ENCODE results near the gene PTGDR2. TPM values are rescaled to one million over a fixed set of nuclear protein-coding genes. Genes with fewer than 3 reads are reported as not detected.

Gene PTGDR2
- total and polyA plus RNA-seq, 9 donors = 0.07 to 0.46 (median 0.15) TPM; not detected in 2

GRCh38 chr11:60813324-60813723, 42.4 kb downstream of the PTGDR2 start:
- intact Hi-C loops (cut with DNase I) = no loop called here
- H3K9me3 ChIP-seq = no peaks in the 10 kb centered on the region
- no peak for TF ChIP-seq EP300 (IDR thresholded peaks at IDR 0.05)
- no peak for TF ChIP-seq CTCF (IDR thresholded peaks at IDR 0.05)
- TF ChIP-seq POLR2A (IDR thresholded peaks at IDR 0.05) = no peak
- no peak overlapping the region for H3K27ac ChIP-seq
- no peak for DNase-seq
- H3K36me3 ChIP-seq = no peaks in the 10 kb centered on the region
- 95 to 100% (median 97%) methylated on average over 1 of the region's 1 CpG for WGBS, 3 donors
- H3K27me3 ChIP-seq = no peaks in the 10 kb centered on the region
- no peak overlapping the region for H3K4me3 ChIP-seq
- H3K4me1 ChIP-seq (ENCODE audit: insufficient read depth) = no peaks in the 10 kb centered on the region

- H3K9me3 ChIP-seq = no peaks in the 10 kb centered on the region
- intact Hi-C loops (cut with DNase I) = no loop called here
- no peak overlapping the region for H3K4me3 ChIP-seq
- no peak overlapping the region for H3K27ac ChIP-seq
- WGBS, 3 donors = 39 to 57% (median 51%) methylated on average over 8 of the region's 8 CpGs
- H3K36me3 ChIP-seq = no peaks in the 10 kb centered on the region
- no peaks in the 10 kb centered on the region for H3K27me3 ChIP-seq
- no peak for DNase-seq
- no peaks in the 10 kb centered on the region for H3K4me1 ChIP-seq (ENCODE audit: insufficient read depth)
- no peak for TF ChIP-seq POLR2A (IDR thresholded peaks at IDR 0.05)
- TF ChIP-seq EP300 (IDR thresholded peaks at IDR 0.05) = no peak
- no peak for TF ChIP-seq CTCF (IDR thresholded peaks at IDR 0.05)
These were observed 45.2 kb downstream of the PTGDR2 start for GRCh38 chr11:60810569-60810968.

- WGBS, 3 donors = 86 to 90% (median 90%) methylated on average over 4 of the region's 4 CpGs
- no peaks in the 10 kb centered on the region for H3K36me3 ChIP-seq
These were observed 45.6 kb downstream of the PTGDR2 start for GRCh38 chr11:60810151-60810550.

GRCh38 chr11:60809691-60810090, 46.1 kb downstream of the PTGDR2 start:
- Histone ChIP-seq H3K27ac (no peak overlapping the region), H3K36me3 (no peaks in the 10 kb centered on the region), H3K4me3 (no peak overlapping the region), H3K9me3 (no peaks in the 10 kb centered on the region), H3K27me3 (no peaks in the 10 kb centered on the region), H3K4me1 (ENCODE audit: insufficient read depth) (no peaks in the 10 kb centered on the region)
- intact Hi-C loops (cut with DNase I) = no loop called here
- TF ChIP-seq EP300 (IDR thresholded peaks at IDR 0.05) (no peak), CTCF (IDR thresholded peaks at IDR 0.05) (no peak)
- no peak for DNase-seq
- whole genome bisulfite sequencing, 3 donors = 81 to 90% (median 88%) methylated on average over 11 of the region's 11 CpGs

More at GRCh38 chr11:60810151-60810550, 45.6 kb downstream of the PTGDR2 start:
- Histone ChIP-seq H3K4me3 (no peak overlapping the region), H3K4me1 (ENCODE audit: insufficient read depth) (no peaks in the 10 kb centered on the region), H3K9me3 (no peaks in the 10 kb centered on the region), H3K27me3 (no peaks in the 10 kb centered on the region), H3K27ac (no peak overlapping the region)
- intact Hi-C loops (cut with DNase I) = no loop called here
- no peak for DNase-seq
- TF ChIP-seq EP300 (IDR thresholded peaks at IDR 0.05) (no peak), CTCF (IDR thresholded peaks at IDR 0.05) (no peak), POLR2A (IDR thresholded peaks at IDR 0.05) (no peak)

GRCh38 chr11:60809249-60809648, 46.5 kb downstream of the PTGDR2 start:
- Histone ChIP-seq H3K27me3 (no peaks in the 10 kb centered on the region), H3K4me3 (no peak overlapping the region), H3K9me3 (no peaks in the 10 kb centered on the region), H3K27ac (no peak overlapping the region), H3K4me1 (ENCODE audit: insufficient read depth) (no peaks in the 10 kb centered on the region), H3K36me3 (no peaks in the 10 kb centered on the region)
- TF ChIP-seq CTCF (IDR thresholded peaks at IDR 0.05) = no peak
- TF ChIP-seq POLR2A (IDR thresholded peaks at IDR 0.05) = no peak
- no peak for TF ChIP-seq EP300 (IDR thresholded peaks at IDR 0.05)
- no peak for DNase-seq
- intact Hi-C loops (cut with DNase I) = no loop called here
- 49 to 72% (median 60%) methylated on average over 3 of the region's 3 CpGs for WGBS, 3 donors

Measured in ovary (tissue), 9 donors.